Spleen (tissue), 11 donors: ENCODE measurements around the gene PARD3B. TPM values are rescaled to one million over a fixed set of nuclear protein-coding genes. Genes with fewer than 3 reads are reported as not detected.

ENCODE experiments used
- DNase-seq: peaks from one replicate; pipeline ENCODE4 v3.0.0-alpha.2; 2020
- H3K27ac ChIP-seq, 8 donors: fragments of 200-600 bp; sonication (generic) in 7 of 8; 1 replicate in 4 of 8; 2 replicates in 4 of 8; pipeline versions ENCODE4 v1.5.0 to v1.8.0; 2016 to 2021; ENCODE audit warnings: inconsistent platforms in 4 of 8, mild to moderate bottlenecking in 4 of 8, moderate library complexity in 1 of 8
- H3K27me3 ChIP-seq, 7 donors: fragments of 200-600 bp; sonication (generic) in 6 of 7; replicated peaks in 1 of 7; 1 replicate in 4 of 7; 2 replicates in 3 of 7; pipeline versions ENCODE4 v1.5.0 to v1.8.0; 2016 to 2021; ENCODE audit warnings: inconsistent platforms in 3 of 7, mild to moderate bottlenecking in 1 of 7
- H3K36me3 ChIP-seq, 6 donors: fragments of 200-600 bp; sonication (generic) in 5 of 6; 1 replicate in 4 of 6; 2 replicates in 2 of 6; pipeline versions ENCODE4 v1.5.0 to v1.8.0; 2016 to 2021; ENCODE audit warnings: inconsistent platforms in 2 of 6
- H3K4me1 ChIP-seq, 6 donors: fragments of 200-600 bp; sonication (generic) in 5 of 6; 1 replicate in 3 of 6; 2 replicates in 3 of 6; pipeline versions ENCODE4 v1.5.0 to v1.8.0; 2016 to 2021; ENCODE audit warnings: inconsistent platforms in 3 of 6
- H3K4me3 ChIP-seq, 8 donors: fragments of 200-600 bp; sonication (generic) in 7 of 8; 1 replicate in 4 of 8; 2 replicates in 4 of 8; pipeline versions ENCODE4 v1.5.0 to v1.8.0; 2016 to 2021; ENCODE audit warnings: inconsistent platforms in 4 of 8, mild to moderate bottlenecking in 4 of 8, moderate library complexity in 2 of 8
- H3K9me3 ChIP-seq, 8 donors: fragments of 200-600 bp; sonication (generic) in 7 of 8; 1 replicate in 4 of 8; 2 replicates in 4 of 8; pipeline versions ENCODE4 v1.5.0 to v1.8.0; 2016 to 2021; ENCODE audit warnings: inconsistent platforms in 4 of 8
- POLR2A ChIP-seq, 3 donors: fragments of 450-650 bp; IDR thresholded peaks; one replicate each; pipeline ENCODE4 v1.5.1; 2017; ENCODE audit warnings: antibody characterized with exemption in 3 of 3, mild to moderate bottlenecking in 1 of 3
- POLR2AphosphoS5 ChIP-seq, 3 donors: sonication (generic); formaldehyde crosslinking; IDR thresholded peaks; one replicate each; pipeline ENCODE4 v1.5.1; 2017; ENCODE audit warnings: antibody characterized with exemption in 3 of 3
- WGBS, 5 donors: extraction: QIAGEN DNeasy Blood & Tissue Kit in 3 of 5; methylation state at CpG; one replicate each; pipeline versions ENCODE4 v1.1.5 to v1.1.7; 2013 to 2018; 5-methylcytosine and 5-hydroxymethylcytosine counted together
- intact Hi-C: fragments of 100-400 bp; cut with DNase I; formaldehyde crosslinking; loops from one replicate; pipeline ENCODE4 v1.15.0; 2023; ENCODE audit warnings: low total_unique reads
- polyA plus RNA-seq, 3 donors: library from polyadenylated mRNA; stranded (reverse); fragments of 200-250 nt; gene quantifications; one replicate each; pipeline ENCODE4 v1.2.1, GENCODE V29; 2013
- total RNA-seq, 7 donors: library from RNA; depleted of rRNA in 3 of 7; stranded (reverse); fragments of >200 nt in 3 of 7; fragmentation: NEBNext Ultra II Directional in 4 of 7; extraction: Animal tissue kit (Norgen Biotek cat#: 25700) in 4 of 7; gene quantifications; one replicate each; pipeline versions ENCODE4 v1.1.0 to v1.2.1, GENCODE V29; 2016 to 2021
- TF ChIP-seq, protein P1 (sequence below), 11 experiments: fragments of 200-600 bp in 7 of 11; fragments of 450-650 bp in 4 of 11; sonication (generic) in 4 of 11; IDR thresholded peaks in 8 of 11; conservative IDR thresholded peaks in 3 of 11; 1 replicate in 7 of 11; 2 replicates in 4 of 11; pipeline versions ENCODE4 v1.4.0 to v1.8.0; 2016 to 2021; ENCODE audit warnings: antibody characterized with exemption in 11 of 11, inconsistent platforms in 4 of 11, mild to moderate bottlenecking in 1 of 11
- donor health status: healthy with polysubstance abuse.
- donor health status: DM: no; HTN: no; CAD: no; lungs with moderate emphysema.
- donor health status: DM: no; HTN: no; CAD: no.
- donor health status: Bipolar disorder and iron deficiency.
- donor health status: healthy.
- donor health status: DM: no; HTN: no; CAD: no.
- donor health status: DM: yes; HTN: yes; CAD: no.

PARD3B gene
- total and polyA plus RNA-seq, 10 donors = 0.85 to 27.8 (median 14.7) TPM

DNA sequence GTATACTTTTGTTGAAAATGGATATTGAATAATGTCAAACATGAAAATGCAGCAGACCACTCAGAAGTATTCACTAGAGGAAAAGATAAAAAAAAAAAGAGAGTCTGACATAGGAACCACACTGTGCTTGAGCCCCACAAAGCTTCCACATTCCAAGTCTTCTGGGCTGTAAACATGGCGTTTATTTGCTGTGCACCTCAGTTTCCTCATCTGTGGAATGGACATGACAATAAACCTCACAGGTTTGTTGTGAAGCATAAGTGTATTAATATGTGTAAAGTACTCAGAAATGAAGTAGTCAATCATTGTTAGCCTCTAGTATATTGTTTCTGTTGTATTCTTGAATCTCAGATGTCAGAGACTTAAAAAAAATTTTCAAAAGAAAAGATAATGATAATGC is 611.2 kb downstream of the PARD3B start:
- Histone ChIP-seq H3K9me3 (peaks cover 0 to 8% (median 0%) of the 10 kb centered on the region in 8 donors), H3K27me3 (no peaks in the 10 kb centered on the region), H3K27ac (no peak overlapping the region), H3K4me3 (no peak overlapping the region), H3K36me3 (no peaks in the 10 kb centered on the region), H3K4me1 (no peaks in the 10 kb centered on the region)
- no peak for DNase-seq
- 90 to 97% (median 93%) methylated on average over 1 of the region's 1 CpG for WGBS, 5 donors
- TF ChIP-seq, protein P1, sequence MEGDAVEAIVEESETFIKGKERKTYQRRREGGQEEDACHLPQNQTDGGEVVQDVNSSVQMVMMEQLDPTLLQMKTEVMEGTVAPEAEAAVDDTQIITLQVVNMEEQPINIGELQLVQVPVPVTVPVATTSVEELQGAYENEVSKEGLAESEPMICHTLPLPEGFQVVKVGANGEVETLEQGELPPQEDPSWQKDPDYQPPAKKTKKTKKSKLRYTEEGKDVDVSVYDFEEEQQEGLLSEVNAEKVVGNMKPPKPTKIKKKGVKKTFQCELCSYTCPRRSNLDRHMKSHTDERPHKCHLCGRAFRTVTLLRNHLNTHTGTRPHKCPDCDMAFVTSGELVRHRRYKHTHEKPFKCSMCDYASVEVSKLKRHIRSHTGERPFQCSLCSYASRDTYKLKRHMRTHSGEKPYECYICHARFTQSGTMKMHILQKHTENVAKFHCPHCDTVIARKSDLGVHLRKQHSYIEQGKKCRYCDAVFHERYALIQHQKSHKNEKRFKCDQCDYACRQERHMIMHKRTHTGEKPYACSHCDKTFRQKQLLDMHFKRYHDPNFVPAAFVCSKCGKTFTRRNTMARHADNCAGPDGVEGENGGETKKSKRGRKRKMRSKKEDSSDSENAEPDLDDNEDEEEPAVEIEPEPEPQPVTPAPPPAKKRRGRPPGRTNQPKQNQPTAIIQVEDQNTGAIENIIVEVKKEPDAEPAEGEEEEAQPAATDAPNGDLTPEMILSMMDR (IDR thresholded peaks at IDR 0.05 in 8 of 11, conservative IDR thresholded peaks at IDR 0.05 in 3 of 11) = no peak
- TF ChIP-seq POLR2A (IDR thresholded peaks at IDR 0.05) = no peak
- TF ChIP-seq POLR2AphosphoS5 (IDR thresholded peaks at IDR 0.05) = no peak
- intact Hi-C loops = no loop called here

DNA sequence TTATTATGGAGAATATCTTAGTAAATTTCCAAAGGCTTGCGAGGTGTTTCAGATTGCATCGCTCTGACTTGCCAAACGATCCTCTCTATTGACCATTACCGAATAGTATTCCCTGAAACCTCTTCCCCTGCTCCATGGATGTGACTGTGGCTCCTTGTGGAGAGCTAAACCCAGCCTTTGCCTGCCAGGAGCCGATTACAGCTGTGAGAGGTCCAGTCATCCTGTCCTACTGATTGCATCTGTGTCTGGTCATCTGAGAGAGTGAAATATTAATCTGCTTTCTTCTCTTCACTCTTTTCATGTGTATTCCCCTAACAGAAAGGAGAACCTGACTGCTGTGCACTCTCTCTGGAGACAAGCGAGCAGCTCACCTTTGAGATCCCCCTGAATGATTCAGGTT is 613.1 kb downstream of the PARD3B start:
- H3K4me1 ChIP-seq = no peaks in the 10 kb centered on the region
- H3K27ac ChIP-seq = no peak overlapping the region
- intact Hi-C loops = no loop called here
- WGBS, 5 donors = 87 to 93% (median 90%) methylated on average over 6 of the region's 6 CpGs
- no peaks in the 10 kb centered on the region for H3K36me3 ChIP-seq
- H3K4me3 ChIP-seq = no peak overlapping the region
- no peaks in the 10 kb centered on the region for H3K27me3 ChIP-seq
- peaks cover 0 to 8% (median 0%) of the 10 kb centered on the region in 8 donors for H3K9me3 ChIP-seq
- no peak for TF ChIP-seq POLR2AphosphoS5 (IDR thresholded peaks at IDR 0.05)
- TF ChIP-seq, protein P1 (IDR thresholded peaks at IDR 0.05 in 8 of 11, conservative IDR thresholded peaks at IDR 0.05 in 3 of 11) = no peak
- DNase-seq = no peak

DNA sequence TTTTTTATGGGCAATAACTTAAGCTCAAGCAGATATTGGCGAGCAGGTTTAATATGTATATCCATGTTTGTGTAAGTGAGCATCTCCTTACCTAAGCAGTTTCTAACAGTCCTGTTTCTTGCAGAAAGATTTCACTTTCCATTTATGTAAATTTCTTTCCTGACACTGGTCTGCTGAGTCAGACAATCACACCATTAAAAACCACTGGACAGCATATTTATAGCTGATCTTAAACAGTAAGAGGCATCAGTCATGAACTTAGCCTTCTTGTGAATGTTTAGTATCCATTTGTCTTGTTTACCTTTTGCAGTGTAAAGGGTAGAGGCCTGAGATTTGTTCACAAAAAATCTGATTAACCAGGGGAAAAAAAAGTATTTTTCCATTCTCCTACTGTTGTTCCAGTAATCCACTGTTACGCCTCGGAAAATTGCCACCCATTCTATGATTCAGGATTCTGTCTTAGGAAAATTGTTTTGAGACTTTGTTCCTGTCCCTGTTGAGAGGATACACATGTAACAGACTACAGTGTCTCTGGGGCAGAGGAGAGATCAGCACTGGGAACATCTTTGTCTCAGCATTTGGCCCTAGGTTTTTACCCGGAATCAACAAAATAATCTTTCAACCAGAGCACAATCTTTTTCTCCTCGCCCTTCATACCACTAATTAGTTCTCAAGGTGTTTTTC is 616.0 kb downstream of the PARD3B start:
- no peaks in the 10 kb centered on the region for H3K27me3 ChIP-seq
- no peak overlapping the region for H3K4me3 ChIP-seq
- TF ChIP-seq POLR2AphosphoS5 (IDR thresholded peaks at IDR 0.05) = no peak
- TF ChIP-seq POLR2A (IDR thresholded peaks at IDR 0.05) = no peak
- TF ChIP-seq, protein P1 (IDR thresholded peaks at IDR 0.05 in 8 of 11, conservative IDR thresholded peaks at IDR 0.05 in 3 of 11) = no peak
- no peak for DNase-seq
- H3K4me1 ChIP-seq = no peaks in the 10 kb centered on the region
- intact Hi-C loops = no loop called here
- no peaks in the 10 kb centered on the region for H3K9me3 ChIP-seq
- WGBS, 5 donors = 72 to 89% (median 85%) methylated on average over 5 of the region's 5 CpGs
- H3K36me3 ChIP-seq = no peaks in the 10 kb centered on the region
- no peak overlapping the region for H3K27ac ChIP-seq

DNA sequence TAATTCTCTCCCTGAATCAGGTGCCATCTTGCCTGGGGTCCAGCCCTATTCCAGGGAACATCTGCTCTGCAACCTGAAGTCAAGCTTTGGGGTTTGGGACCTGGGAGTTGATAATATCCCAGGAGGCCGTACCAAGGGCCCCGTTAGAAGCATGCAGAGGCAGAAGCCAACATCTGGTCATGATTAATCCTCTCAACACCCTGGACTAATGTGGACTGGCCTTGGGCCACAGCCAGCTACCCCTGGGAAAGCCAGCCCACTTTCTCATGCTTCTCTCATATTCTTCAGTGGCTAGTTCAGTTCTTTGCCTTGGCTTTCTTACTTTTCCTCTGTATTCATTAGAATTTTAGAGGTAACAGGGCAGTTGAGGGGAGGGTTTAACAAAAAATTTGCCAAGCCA is 621.5 kb downstream of the PARD3B start:
- peaks cover 0 to 6% (median 0%) of the 10 kb centered on the region in 8 donors for H3K9me3 ChIP-seq
- TF ChIP-seq, protein P1 (IDR thresholded peaks at IDR 0.05 in 8 of 11, conservative IDR thresholded peaks at IDR 0.05 in 3 of 11) = no peak
- TF ChIP-seq POLR2A (IDR thresholded peaks at IDR 0.05) (no peak), POLR2AphosphoS5 (IDR thresholded peaks at IDR 0.05) (no peak)
- intact Hi-C loops = no loop called here
- no peaks in the 10 kb centered on the region for H3K4me1 ChIP-seq
- H3K4me3 ChIP-seq = no peak overlapping the region
- no peak for DNase-seq
- no peaks in the 10 kb centered on the region for H3K27me3 ChIP-seq
- WGBS, 5 donors = 75 to 98% (median 91%) methylated on average over 2 of the region's 2 CpGs
- H3K27ac ChIP-seq = no peak overlapping the region
- H3K36me3 ChIP-seq = no peaks in the 10 kb centered on the region
